Caco-2 (cell line): ENCODE measurements around the gene KLHL14. TPM values are rescaled to one million over a fixed set of nuclear protein-coding genes. Genes with fewer than 3 reads are reported as not detected.

Source experiments
- BruUV-seq: library from RNA; stranded (reverse); fragments of 400-500 nt; replicated peaks from 2 replicates; lab custom pipeline; 2021; lab: Mats Ljungman, UMichigan
- CTCF ChIA-PET: fragments of 300-600 bp; sonication (Branson Sonifier 250); formaldehyde crosslinking; loops from one replicate; lab custom pipeline; 2022; ENCODE audit warnings: antibody characterized with exemption; lab: Charles Lee
- POLR2A ChIA-PET: fragments of 300-600 bp; sonication (Branson Sonifier 250); formaldehyde crosslinking; loops from one replicate; lab custom pipeline; 2022; ENCODE audit warnings: antibody characterized with exemption; lab: Charles Lee
- DNase-seq, 2 experiments: peaks; one replicate each; pipeline versions ENCODE4 v3.0.0 to v3.0.0-alpha.2; 2020 to 2022
- H3K27me3 ChIP-seq: replicated peaks from 2 replicates; pipeline ENCODE4 v1.6.0; 2011; ENCODE audit warnings: low read length; ENCODE audit not compliant: control insufficient read depth, insufficient read depth
- H3K36me3 ChIP-seq: 2 replicates; pipeline ENCODE4 v1.5.1; 2011; ENCODE audit warnings: low read length; ENCODE audit not compliant: control insufficient read depth, insufficient read depth
- H3K4me1 ChIP-seq: fragments of 250-450 bp; sonication (Bioruptor Pico); 2 replicates; pipeline ENCODE4 v1.5.1; 2020; ENCODE audit warnings: mild to moderate bottlenecking
- H3K4me3 ChIP-seq: 2 replicates; pipeline ENCODE4 v1.5.1; 2011; ENCODE audit warnings: low read depth, mild to moderate bottlenecking, control low read depth, low read length
- H3K9me3 ChIP-seq: fragments of 250-450 bp; sonication (Bioruptor Pico); 2 replicates; pipeline ENCODE4 v1.5.1; 2020; ENCODE audit warnings: mild to moderate bottlenecking, moderate library complexity
- H3K27ac Mint-ChIP-seq: one replicate; pipeline ENCODE4 v1.8.0; 2022; ENCODE audit warnings: mixed read lengths; ENCODE audit not compliant: unreplicated experiment
- H3K27me3 Mint-ChIP-seq: one replicate; pipeline ENCODE4 v1.8.0; 2022; ENCODE audit warnings: mixed read lengths; ENCODE audit not compliant: insufficient read depth, unreplicated experiment
- H3K36me3 Mint-ChIP-seq: one replicate; pipeline ENCODE4 v1.8.0; 2022; ENCODE audit warnings: mild to moderate bottlenecking, mixed read lengths; ENCODE audit not compliant: insufficient read depth, unreplicated experiment
- H3K4me1 Mint-ChIP-seq: one replicate; pipeline ENCODE4 v1.8.0; 2022; ENCODE audit warnings: low read depth, mixed read lengths; ENCODE audit not compliant: unreplicated experiment
- H3K4me3 Mint-ChIP-seq: one replicate; pipeline ENCODE4 v1.8.0; 2022; ENCODE audit warnings: mild to moderate bottlenecking, moderate library complexity, mixed read lengths; ENCODE audit not compliant: unreplicated experiment
- H3K9me3 Mint-ChIP-seq: one replicate; pipeline ENCODE4 v1.8.0; 2022; ENCODE audit warnings: mixed read lengths; ENCODE audit not compliant: unreplicated experiment
- intact Hi-C: fragments of 100-400 bp; cut with micrococcal nuclease; formaldehyde crosslinking; loops from one replicate; pipeline ENCODE4 v1.10.0; 2022; ENCODE audit not compliant: unreplicated experiment
- total RNA-seq: library from RNA; stranded (reverse); gene quantifications from 2 replicates; pipeline ENCODE4 v1.2.3, GENCODE V29; 2022
- TF ChIP-seq, protein P1 (sequence below), 2 experiments: fragments of 200-600 bp in 1 of 2; IDR thresholded peaks; 1 replicate in 1 of 2; 2 replicates in 1 of 2; pipeline versions ENCODE4 v1.5.1 to v1.8.0; 2011 to 2022; ENCODE audit warnings: antibody characterized with exemption in 1 of 2, control low read depth in 1 of 2, inconsistent platforms in 1 of 2, low read depth in 1 of 2, low read length in 1 of 2, mild to moderate bottlenecking in 1 of 2, moderate library complexity in 1 of 2; ENCODE audit not compliant: insufficient read depth in 1 of 2, severe bottlenecking in 1 of 2, unreplicated experiment in 1 of 2

The KLHL14 gene
- total RNA-seq, 1 experiment from 2014 or later: not detected

DNA sequence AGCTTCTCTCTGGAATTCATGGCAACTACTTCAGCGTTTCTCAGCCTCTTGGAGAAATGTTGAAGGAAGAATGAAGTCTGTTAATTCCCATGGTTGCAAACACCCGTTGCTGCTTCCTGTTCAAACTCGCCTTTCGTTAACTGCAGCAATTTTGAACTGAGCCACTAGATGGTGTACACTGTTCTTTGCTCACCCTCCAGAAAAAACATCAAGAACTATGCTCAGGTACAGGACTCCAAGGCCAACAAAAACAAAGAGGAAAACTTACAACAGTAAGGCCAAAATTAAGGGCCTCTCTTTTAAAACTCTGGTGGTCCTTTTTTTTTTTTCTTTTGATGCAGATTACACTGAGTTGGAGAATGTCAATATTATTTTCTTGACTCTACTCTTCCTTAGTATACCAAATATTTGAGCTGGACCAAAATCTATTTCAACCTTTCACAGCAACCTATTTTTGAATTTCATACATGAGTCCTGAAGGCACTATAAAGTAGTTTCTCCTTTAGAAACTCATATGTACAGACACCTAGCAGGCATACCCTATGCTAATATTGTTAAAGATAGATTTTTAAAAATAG lies 58.2 kb downstream of the KLHL14 start:
- H3K4me1 Mint-ChIP-seq: no peaks in the 10 kb centered on the region
- H3K4me3 Mint-ChIP-seq: no peak overlapping the region
- TF ChIP-seq, protein P1, sequence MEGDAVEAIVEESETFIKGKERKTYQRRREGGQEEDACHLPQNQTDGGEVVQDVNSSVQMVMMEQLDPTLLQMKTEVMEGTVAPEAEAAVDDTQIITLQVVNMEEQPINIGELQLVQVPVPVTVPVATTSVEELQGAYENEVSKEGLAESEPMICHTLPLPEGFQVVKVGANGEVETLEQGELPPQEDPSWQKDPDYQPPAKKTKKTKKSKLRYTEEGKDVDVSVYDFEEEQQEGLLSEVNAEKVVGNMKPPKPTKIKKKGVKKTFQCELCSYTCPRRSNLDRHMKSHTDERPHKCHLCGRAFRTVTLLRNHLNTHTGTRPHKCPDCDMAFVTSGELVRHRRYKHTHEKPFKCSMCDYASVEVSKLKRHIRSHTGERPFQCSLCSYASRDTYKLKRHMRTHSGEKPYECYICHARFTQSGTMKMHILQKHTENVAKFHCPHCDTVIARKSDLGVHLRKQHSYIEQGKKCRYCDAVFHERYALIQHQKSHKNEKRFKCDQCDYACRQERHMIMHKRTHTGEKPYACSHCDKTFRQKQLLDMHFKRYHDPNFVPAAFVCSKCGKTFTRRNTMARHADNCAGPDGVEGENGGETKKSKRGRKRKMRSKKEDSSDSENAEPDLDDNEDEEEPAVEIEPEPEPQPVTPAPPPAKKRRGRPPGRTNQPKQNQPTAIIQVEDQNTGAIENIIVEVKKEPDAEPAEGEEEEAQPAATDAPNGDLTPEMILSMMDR (IDR thresholded peaks at IDR 0.05; ENCODE audit: insufficient read depth in 1 of 2, low read depth in 1 of 2, low read length in 1 of 2, severe bottlenecking in 1 of 2, unreplicated experiment in 1 of 2): peak; percentile 30 to 61
- Histone ChIP-seq H3K4me3 (no peak overlapping the region), H3K9me3 (no peaks in the 10 kb centered on the region), H3K36me3 (no peaks in the 10 kb centered on the region), H3K4me1 (no peaks in the 10 kb centered on the region), H3K27me3 (no peaks in the 10 kb centered on the region)
- H3K9me3 Mint-ChIP-seq: no peaks in the 10 kb centered on the region
- H3K27ac Mint-ChIP-seq: no peak overlapping the region
- H3K27me3 Mint-ChIP-seq: no peaks in the 10 kb centered on the region
- ChIA-PET CTCF (interaction anchor here (0.7 kb wide), 1 partner anchor 1369 kb away, joined by 3 read pairs; no protein-coding TSS in a partner anchor), POLR2A (no interaction called here)
- peak in 1 of 2 experiments; percentile 31 for DNase-seq
- no peaks in the 10 kb centered on the region for H3K36me3 Mint-ChIP-seq
- intact Hi-C loops: loop anchor here (1.0 kb wide), 1 partner anchor 205 kb away; no protein-coding TSS in a partner anchor
- no TSS peak for BruUV-seq

DNA sequence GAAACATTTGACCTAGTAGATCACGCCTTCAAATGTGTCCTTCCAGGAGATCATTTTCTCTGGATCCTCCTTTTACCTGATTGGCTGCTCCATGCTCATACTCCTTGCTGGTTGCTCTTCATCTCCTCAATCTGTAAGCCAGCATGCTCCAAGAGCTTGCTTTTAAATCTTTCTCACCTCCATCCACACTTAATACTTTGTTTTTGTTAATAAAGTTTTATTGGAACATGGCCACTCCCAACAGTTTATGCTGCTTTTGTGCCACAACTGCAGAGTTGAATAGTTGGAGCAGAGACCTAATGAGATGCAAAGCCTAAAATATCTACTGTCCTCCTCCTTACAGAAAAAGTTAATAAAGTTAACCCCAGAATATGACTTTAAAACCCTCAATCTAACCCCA lies 60.0 kb downstream of the KLHL14 start:
- intact Hi-C loops: no loop called here
- Histone ChIP-seq H3K4me3 (no peak overlapping the region), H3K4me1 (no peaks in the 10 kb centered on the region), H3K27me3 (no peaks in the 10 kb centered on the region), H3K36me3 (no peaks in the 10 kb centered on the region), H3K9me3 (no peaks in the 10 kb centered on the region)
- no peak overlapping the region for H3K4me3 Mint-ChIP-seq
- no peaks in the 10 kb centered on the region for H3K4me1 Mint-ChIP-seq
- ChIA-PET POLR2A (no interaction called here), CTCF (no interaction called here)
- no peaks in the 10 kb centered on the region for H3K9me3 Mint-ChIP-seq
- no peak for DNase-seq
- peaks cover 3% of the 10 kb centered on the region for H3K27me3 Mint-ChIP-seq
- no peak overlapping the region for H3K27ac Mint-ChIP-seq
- TF ChIP-seq, protein P1 (IDR thresholded peaks at IDR 0.05; ENCODE audit: insufficient read depth in 1 of 2, low read depth in 1 of 2, low read length in 1 of 2, severe bottlenecking in 1 of 2, unreplicated experiment in 1 of 2): no peak
- H3K36me3 Mint-ChIP-seq: no peaks in the 10 kb centered on the region
- BruUV-seq: no TSS peak

DNA sequence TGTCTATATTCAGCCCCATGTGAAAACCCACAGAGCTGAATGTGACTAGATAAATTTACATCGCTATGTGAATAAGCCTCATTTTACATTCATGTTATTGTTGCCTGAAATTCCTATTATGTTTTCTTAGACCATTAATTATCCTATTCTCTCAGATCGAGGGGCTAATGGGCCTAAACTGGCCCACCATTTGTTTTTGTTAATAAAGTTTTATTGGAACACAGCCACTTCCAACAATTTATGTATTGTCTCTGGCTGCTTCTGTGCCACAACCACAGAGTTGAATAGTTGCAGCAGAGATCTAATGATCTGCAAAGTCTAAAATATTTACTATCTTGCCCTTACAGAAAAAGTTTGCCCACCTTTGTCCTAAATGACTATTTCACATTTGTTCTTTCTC lies 61.0 kb downstream of the KLHL14 start:
- TF ChIP-seq, protein P1 (IDR thresholded peaks at IDR 0.05; ENCODE audit: insufficient read depth in 1 of 2, low read depth in 1 of 2, low read length in 1 of 2, severe bottlenecking in 1 of 2, unreplicated experiment in 1 of 2): no peak
- no peaks in the 10 kb centered on the region for H3K4me1 ChIP-seq
- Mint-ChIP-seq H3K27me3 (peaks cover 3% of the 10 kb centered on the region), H3K4me3 (no peak overlapping the region), H3K9me3 (no peaks in the 10 kb centered on the region), H3K36me3 (no peaks in the 10 kb centered on the region), H3K27ac (no peak overlapping the region), H3K4me1 (no peaks in the 10 kb centered on the region)
- H3K27me3 ChIP-seq: no peaks in the 10 kb centered on the region
- no peaks in the 10 kb centered on the region for H3K36me3 ChIP-seq
- POLR2A ChIA-PET: no interaction called here
- BruUV-seq: no TSS peak
- DNase-seq: no peak
- H3K9me3 ChIP-seq: no peaks in the 10 kb centered on the region
- CTCF ChIA-PET: no interaction called here
- intact Hi-C loops: no loop called here
- no peak overlapping the region for H3K4me3 ChIP-seq
